Measurements from ENCODE around the gene PEPD.

The PEPD gene

DNA sequence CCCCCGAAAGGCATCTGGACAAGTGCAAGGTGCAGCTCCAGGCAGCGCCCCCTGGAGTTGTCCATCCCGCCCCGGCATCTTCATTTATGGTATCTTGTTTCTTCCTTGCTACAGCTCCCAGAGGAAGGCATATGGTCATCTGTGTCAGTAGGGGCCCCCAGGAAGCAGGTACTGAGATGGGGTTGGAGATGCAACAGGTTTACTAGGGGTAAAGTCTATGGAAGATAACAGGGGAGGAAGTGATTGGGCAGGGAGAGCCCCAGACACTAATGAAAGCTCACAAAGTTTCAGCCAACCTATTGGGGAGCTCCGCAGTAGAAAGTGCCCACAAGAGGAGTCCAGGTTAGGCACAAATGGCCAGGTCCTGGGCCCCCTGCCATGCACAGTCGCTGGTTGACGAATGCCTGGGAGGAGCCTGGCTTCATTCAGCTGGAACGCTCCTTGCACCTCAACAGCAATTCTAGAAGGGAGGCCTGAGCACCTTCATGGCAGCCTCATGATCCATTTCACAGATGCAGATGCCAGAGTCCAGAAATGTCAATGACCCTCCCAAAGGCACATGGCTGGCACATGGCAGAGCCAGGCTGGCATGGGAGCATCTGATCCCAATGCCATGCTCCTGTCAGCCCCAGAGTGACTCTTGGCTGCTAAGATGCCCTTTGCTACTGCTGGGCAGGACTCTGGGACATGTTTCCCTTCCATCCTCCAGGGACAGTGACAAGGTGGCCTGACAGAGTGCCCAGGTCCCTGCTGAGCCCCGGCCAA is 23.8 kb upstream of the PEPD start:
- no peak for DNase-seq

DNA sequence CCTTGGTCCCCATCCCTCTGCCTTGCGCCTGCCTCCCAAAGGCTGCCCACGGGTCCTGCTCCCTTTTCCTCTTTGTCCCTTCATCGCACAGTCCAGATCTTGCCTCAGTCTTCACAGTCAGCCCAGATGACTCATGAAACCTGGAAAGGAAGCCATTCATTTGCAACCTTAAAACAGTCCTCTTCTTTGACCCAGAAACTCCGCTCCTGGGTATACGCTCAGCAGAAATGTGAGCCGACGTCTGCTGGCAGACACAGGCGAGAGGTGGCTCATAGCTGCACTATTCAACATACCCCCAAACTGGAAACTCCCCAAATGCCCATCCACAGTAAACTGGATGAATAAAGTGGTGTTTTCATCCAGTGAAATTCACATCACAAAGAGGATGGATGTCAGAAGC is 13.6 kb upstream of the PEPD start:
- DNase-seq = no peak

DNA sequence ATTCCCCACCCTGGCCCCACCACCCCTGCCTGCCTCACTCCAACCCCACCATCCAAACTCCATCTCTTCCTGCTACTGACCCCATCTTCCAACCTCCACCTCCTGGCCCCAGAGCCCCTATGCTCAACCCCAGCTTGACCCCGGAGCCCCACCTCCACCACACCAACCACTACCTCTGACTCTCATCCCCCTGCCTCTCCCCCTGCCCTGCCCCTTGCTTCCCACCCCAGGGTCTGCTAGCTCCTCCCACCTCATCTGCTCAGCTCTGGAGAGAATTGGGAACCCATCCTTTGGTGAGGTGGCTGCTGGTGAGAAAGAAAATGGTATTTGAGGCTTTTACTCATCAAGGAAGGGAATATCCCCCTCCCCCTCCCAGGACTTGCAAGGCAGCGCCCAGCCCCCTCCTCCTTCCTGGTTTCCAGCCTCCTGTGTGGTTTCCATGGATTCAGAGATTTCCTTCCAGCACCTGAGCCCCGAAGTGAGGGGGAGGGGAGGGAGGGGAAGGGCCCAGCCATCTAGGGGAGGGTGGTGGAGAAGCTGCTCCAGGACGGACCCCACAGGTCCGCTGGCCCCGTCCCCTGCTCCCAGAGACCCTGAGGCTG is 11.4 kb upstream of the PEPD start:
- no peak for DNase-seq

DNA sequence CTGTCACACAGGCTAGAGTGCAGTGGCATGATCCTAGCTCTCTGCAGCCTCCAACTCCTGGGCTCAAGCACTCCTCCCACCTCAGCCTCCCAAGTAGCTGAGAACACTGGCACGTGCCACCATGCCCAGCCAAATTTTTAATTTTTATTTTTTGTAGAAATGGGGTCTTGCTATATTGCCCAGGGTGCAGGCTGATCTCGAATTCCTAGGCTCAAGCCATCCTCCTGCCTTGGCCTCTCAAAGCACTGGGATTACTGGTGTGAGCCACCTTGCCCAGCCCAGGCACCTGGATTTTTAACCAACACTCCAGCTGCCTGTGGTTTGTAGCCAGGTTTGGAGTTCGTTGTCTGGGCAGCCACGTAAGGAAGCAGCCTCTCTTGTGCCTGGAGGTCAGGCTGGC is 9.3 kb upstream of the PEPD start:
- no peak for DNase-seq

DNA sequence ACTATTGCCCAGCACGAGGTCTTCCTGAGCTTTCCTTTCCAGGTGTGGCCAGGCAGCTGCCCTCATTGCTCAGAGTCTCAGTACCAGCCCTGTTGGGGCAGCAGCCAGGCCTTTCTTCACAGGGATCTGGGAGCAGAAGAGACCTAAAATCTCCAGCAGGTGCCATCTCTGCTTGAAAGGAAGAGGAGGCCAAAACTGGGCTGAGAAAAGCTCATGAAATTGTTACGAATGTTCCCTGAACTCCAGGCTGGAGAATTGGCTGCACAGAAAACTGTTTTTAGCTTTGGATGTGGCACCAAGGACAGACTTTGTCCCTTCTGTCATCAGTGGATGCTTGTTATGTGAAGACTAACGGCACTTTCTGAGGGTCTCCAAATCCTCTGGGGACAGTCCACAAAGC is 8.7 kb upstream of the PEPD start:
- no peak for DNase-seq

DNA sequence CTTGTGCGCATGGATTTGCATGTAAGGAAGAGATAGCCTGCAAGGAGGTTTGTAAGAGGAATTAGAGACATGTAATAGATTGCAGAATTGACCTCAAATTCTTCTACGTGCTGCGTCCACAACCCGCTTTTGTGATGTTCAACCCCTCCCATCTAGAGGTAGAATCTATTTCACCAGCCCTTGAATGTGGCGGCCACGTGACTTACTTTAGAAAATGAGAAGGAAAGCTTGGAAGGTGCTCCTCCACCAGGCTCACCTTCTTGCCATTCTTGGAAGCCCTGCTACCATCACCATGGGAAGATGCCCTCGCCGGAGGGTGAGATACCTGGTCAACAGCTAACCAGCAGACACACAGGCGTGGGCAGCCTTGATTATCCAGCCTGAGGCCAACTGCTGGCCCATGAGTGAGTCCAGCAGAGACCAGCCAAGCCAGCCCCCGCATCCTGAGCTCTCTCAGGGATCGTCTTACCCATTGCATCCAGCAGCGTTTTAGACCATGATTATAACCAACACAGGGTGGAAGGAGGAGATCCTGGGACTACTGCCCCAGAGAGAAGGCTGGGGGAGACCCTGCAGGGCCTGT is 7.6 kb upstream of the PEPD start:
- no peak for DNase-seq

DNA sequence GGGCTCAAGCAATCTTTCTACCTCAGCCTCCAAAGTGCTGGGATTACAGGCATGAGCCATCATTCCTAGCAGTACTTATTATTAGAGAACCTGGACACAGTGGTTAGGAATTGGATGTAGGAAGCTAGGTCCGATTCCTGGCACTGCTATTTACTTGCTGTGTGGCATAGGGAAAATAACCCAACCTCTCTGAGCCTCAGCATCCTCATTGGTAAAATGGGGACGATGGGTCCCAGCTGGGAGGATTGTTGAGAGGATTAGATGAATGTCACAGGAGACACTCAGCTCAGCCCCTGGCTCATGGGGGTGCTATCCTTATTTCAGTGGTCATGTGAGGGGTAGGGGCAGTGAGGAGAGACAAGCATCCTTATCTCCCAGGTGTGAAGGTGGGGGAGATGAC is 6.8 kb upstream of the PEPD start:
- no peak for DNase-seq

DNA sequence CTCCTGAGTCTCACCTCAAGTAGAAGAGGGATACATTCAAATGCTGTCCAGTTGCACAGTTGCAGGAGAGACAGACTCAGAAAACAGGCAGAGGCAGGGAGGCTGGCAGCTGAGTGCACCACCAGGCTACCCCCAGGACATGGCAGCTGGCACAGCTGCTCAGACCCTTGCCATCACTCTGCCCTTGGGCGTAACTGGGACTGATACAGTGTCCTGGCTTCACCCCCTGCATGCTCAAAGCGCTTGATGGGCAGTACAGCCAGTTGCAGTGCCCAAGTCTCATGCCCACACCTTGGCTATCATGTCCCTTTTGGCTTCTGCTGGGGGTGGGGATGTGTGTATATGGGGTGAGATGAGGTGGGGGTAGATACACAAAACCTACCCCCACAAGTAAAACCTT is 5.5 kb upstream of the PEPD start:
- DNase-seq = no peak

DNA sequence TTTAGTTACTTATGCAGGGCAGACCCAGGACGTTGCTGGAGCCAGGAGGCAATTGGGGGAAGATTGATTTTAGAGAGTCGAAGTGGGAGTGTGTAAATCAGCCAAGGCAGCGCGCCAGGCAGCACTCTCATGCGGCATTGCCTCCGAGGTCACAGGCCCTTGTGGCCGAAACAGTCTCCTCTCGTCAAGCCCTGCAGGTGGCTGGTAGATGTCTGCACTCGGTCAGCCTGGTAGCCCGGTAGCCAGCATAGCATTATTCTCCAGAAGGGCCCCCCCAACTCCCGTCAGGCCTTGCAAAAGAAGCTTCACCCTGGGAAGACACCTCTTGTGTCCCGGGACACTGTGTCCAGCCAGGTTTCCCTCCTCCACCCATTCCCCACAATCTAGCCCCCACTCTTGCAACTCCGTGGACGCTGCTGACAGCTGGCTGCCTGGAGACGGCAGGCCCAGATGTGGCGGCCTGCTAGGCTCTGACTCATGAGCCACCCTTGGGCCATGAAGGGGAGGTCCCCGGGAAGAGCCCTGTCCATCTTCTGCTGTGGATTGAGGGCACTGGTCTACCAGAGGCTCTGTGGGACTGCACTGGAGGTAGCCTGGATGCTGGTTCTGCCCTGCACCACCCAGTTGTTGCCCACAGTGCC is 2.6 kb upstream of the PEPD start:
- DNase-seq = no peak

DNA sequence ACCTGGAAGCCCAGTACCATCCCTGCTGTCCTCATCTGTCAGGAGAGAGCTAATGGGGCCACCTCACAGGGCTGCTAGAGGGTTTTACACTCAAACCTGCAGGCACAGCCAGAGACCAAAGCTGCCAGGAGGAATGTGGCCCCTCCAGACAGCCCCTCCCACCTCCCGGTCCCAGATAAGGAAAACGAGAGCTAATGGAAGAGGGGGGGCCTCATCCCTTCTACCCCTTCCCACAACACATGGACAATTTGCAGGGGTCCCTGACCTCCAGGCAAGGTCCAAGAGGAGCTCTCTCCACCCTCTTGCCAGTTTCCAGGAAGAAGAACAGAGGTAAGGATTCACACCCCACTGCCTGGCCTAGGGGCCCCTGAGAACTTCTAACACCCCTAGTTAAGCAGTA is 1.6 kb upstream of the PEPD start:
- DNase-seq = no peak

DNA sequence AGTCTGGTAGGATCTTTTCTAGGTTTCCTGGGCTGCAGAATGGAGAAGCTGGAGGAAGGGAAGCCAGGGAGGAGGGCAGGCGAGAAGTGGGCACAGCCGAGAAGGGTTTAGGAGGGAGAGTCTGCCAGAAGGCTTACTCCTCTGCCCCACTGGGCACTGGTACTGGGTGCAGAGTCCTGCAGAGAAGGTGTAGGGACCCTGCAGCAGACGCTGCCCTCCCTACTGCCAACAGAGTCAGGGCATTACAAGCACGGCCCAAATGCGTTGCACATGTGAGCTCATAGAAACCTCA is 726 bp upstream of the PEPD start:
- DNase-seq = no peak

DNA sequence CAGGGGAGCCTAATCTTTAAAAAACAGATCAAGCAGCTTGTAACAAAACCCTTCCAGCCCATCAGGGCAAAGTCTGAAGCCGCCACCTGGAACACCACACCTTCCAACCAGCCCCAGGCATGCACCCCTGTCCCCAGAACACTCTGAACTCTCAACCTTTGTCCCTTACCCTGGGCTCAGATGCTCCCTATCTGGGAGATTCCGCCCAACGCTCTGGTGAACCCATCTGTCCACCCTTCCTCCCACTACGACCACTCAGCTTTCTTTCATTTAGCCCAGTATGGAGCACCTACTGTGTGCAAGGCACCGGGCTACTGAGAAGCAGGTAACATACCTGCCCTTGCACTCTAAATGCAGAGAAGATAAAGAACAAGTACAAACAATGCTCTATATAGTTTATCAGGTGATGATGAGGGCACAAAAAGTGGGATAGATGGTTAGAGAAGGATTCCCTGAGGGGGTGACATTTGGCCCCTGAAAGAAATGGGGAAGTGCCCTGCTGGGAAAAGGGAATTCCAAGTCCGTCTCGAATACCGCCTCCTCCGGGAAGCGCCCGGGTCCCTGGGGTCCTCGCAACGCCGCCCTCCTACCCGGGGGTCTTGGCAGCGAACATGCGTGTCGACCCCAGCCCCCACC is 629 bp downstream of the PEPD start:
- DNase-seq = no peak

DNA sequence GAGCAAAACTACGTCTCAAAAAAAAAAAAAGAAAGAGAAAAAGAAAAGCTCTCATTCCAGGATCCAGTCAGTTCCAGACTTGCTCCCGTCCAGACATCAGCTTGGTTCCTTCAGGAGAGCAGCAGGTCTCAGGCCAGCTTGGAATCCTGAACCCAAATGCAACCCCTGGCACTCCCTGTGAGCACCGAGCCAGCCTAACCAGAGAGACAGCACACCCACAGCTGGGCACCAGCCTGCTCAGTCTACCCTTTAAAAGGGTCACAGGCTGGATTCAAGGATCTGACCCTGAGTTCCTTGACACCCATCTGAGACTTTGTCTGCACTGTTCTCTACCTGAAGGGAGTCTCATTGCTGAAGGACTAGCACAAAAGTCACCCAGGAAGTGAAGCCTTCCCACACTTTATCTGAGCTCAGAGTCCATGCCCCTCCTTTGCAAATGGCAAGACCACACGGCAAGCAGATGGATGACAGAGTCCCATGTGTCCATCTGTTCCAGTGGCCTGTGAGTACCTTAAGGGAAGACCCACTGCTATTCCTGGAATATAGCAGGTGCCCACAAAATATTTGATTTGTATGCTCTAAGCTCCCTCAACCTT is 1.4 kb downstream of the PEPD start:
- DNase-seq = no peak

DNA sequence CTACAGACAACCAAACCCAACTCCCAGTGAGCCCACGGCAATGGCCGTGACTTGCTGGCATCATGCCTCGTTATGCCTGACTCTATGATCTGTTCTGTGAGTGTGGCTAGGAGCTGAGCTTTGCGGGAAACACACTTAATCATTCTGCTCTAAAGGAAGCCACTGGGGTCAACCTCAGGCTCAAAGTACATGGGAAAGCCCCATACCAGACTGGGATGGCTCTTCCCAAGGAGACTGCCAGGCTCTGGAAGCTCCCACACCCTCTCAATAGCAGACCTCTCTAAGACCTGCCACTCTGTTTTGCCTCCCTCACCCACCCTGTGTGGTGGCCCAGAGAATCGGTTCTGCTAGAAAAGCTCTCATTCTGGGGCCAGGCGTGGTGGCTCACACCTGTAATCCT is 2.2 kb downstream of the PEPD start:
- DNase-seq = no peak

DNA sequence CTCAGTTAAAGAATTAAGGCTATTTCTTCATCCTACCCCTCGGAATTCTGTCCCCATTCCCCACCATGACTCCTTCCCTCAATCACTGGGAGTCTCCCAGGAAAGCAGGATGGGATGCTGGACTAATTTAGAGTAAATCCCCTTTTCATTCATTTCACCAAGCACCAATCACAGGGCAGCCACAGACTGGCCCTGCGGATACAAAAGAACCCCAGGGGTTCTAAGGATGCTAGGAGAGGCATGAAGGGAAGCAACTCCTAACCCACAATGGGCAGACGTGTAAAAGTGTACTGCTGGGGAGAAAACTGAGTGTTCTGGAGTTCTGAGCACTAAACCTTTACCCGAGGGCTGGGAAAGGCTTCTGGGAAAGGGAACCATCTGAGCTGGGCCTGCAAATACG is 3.0 kb downstream of the PEPD start:
- no peak for DNase-seq

DNA sequence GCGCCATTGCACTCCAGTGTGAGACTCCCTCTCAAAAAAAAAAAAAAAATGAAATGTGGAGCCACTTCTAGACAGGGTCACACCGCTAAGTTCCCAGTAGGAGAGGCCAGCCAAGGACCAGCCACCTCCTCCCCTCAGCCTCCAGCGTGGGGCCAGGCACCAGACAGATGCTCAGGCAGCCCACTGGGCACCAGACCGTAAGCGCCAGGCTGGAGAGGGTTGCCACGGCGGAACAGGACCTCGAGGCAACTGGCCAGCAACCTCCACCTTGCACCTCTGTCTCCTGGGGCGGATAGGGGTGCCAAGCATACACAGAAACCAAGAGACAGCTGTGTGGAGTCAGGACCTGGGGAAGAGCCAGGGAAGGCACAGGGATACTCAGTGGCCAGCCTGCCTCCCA is 3.7 kb downstream of the PEPD start:
- no peak for DNase-seq

DNA sequence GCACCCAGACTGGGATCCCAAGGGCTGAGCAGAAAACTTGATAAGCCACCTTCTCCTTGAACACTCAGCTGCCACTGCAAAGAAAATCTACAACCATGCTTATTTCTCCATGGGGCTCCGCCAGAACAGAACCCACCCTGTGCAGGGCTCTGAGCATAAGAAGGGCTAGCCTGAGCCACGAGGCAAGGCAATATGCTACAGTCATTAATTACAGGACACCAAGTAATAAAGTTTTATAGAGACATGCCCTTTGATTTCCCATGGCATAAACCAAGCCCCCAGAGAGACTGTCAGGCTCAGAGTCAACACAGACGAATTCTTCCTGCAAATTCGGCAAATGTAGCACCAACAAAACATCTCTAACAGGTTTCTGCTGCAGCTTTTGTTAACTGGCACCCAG is 5.7 kb downstream of the PEPD start:
- no peak for DNase-seq

DNA sequence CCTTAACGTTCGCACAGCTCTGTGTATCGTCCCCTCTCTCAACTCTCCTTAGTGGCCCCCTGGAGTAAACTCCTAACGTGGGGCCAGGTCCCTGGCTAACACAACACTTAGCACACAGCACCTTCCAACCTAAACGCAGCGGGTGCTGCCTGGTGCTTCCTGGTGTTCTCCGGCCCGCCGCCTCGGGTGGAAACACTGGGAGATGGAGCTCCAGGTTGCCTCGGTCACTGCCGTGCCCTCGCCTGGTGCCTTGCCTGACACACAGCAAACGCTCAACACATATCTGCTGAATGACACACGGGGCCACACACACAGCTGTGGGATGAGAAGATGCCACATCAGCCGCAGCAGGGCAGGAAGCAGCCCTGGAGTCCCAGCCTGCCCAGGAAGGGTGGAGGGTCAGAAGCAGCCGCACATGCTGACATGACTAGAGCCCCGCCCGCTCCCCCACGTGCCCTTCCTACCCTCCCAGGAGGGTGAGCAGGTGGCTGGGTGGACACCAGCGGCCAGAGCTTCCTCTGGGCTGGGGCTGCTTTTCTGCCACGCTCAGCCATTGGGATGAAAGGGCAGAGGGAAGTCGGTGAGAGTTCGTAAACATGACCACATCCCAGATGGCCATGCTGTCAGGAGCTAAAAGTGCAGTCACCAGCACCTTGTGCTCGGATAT is 6.6 kb downstream of the PEPD start:
- DNase-seq = no peak

DNA sequence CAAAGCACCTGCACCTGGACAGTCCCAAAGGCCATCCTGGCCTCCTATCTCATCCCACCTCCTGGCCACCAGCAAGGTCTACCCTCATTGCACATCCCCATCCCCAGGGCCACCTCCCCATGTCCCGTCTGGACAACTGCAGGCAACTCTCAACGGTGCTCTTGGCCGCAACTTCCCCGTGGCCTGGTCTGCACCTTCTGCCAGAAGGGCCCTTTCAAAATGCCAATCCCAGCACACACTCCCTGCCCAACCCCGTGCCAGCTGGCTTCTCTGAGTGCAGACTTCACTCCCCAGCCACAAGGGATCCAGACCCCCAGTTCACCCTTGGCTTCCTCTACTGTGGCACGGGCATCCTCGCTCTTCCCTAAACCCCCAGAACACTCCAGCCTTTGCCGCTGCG is 8.2 kb downstream of the PEPD start:
- DNase-seq = no peak

DNA sequence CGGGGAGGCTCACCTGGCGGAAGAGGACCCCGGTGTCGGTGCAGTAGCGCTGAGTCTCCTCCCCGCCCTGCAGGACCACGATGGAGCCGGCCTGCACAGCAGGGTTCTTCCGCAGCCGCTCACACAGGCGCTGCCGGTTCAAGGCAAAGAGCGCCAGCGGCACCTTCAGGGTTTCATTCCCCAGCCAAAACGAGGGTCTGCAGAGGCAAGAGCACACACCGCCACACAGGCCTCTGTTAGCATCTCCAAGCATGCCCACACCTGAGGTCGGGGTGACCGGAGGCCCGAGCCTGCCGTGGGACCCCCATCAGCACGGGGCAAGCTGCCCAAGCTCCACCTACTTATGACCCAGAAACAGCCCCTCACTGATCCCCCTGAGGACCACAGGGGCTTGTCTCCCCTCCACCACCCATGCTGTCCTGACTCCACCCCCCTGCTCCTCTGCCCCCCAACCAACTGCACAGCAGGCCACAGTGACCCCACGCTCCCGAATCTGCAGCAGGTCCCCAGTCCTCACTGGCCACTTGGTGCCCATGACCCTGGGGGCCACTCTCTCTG is 8.9 kb downstream of the PEPD start:
- no peak for DNase-seq

DNA sequence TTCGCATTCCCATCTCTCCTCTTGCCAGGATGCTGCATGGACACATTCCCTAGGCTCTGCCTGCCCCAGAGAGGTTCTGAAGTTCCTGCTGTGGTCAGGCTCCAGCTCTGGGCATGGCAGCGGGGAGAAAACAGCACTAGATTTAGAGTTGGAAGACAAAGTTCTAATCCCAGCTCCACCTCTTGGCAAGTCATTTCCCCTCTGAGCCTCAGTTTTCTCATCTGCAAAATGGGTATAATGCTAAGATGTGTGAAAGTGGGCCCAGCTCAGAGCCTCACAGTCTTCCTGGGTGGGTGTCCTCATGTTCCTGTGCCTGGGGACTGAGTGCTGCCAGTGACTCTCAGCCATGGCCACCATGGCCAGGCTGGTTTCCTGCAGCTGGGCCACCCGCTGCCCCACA is 9.6 kb downstream of the PEPD start:
- DNase-seq = no peak

DNA sequence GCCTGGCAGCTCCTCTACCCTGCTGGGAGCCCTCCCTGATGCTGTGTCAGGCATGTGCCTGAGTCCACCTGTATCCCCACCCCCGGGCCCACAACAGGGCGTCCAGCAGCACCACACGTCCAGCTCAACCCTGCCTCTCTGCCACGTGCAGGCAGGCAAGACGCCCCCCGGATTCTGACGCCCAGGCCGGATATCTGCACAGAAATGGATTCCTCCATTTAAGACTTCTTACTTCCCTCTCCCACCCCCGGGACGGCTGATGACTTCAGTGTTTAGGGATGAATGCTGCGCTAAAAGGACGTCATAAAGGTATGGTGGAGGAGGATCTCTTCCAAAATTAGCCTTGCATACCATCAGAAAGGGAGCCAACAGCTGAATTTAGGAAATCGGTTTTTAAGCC is 10.2 kb downstream of the PEPD start:
- no peak for DNase-seq

Measured in NCI-H1417 treated with DMSO at 0.1 percent for 48 hours (cell line).